Hematopoietic multipotent progenitor cell treated with erythropoietin and hydrocortisone succinate and interleukin-3 and kit ligand, for 4 days (in vitro differentiated cells): ENCODE results near the gene PUDP.
"Not testable (repeated sequence)": the region's sequence is repeated elsewhere in the genome, so short reads cannot be mapped to it uniquely, and the experiment has no call there.

Source experiments
- DNase-seq: peaks from one replicate; pipeline ENCODE4 v3.0.0-alpha.2; 2015

Gene PUDP

DNA sequence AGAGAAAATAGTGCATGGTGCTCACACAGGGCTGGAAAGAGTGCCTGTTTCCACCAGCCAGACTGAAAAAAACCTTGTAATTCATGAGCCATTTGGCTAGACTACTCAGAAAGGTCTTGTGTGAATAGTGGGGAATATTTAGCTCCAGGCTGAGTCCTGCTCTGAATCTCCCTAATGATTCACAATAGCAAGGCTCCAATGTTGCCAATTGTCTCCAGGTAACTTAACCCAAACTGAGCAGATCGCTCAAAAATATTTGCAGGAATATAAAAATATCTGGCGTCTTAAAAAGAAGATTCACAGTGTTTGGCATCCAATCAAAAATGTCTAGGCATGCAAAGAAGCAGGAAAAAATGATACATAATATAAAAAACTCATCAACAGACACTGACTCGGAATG lies 125.0 kb downstream of the PUDP start:
- not testable (repeated sequence) for DNase-seq

DNA sequence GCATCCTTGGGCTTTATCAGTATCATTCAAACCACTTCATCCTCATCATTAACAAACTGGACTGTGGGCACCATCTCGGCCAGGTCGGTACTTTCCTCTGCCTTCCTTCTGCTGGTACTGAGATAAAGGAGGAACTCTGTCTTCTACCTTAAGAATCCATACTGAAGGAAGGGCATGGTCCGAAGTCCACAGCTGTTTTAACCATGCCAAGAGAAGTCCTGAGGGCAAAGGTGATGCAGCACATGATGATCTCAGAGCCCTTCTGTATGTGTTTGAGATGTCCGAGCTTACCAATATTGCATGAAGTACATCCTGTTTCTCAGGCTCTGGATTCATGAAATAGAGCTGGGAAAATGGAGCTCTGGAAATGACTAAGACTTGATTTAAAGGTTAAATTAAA lies 126.0 kb downstream of the PUDP start:
- no peak for DNase-seq

DNA sequence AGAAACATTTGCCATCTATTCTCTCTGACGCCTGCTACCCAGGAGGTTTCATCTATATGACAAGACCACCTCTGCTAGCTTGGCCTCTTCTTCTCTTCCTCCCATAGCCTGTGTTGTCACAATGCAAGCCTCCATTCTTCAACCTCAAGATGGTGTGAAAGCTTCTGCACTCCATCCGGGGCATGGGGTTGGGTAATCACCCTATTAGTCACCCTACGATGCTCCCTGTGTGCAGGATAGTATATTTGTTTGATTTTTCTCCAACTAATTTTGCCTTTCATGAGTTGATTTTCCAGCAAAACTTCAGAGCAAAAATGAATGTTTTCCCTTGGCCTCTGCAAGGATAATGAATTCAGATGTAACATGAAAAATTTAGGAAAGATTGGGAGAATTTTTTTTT lies 128.4 kb downstream of the PUDP start:
- DNase-seq, result no peak

DNA sequence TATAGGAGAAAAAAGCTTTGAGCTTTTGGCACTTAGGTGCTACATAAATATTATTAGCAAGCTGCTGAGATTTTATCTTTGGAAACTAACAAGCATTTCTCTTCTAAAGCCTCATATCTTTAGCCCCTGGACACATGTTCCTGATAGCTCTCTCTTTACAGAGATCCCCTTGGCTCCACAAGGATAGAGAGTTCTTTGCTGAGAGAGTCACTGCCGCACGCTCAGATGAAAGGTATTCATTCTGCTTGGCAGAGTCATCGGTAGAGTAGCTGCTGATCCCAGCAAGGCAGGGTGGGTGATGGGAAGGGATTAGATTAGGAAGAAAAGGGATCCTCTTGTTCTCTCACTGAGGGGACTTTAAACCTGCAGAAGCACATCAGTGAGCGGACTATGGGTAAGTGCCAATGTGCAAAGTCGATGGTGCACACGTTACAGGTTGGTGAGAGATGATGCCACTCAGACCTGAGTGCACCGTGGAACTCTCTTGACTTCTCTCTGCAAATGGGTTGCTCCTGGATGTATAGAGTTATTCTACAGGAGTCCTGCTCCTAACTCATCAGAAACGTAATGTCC lies 135.6 kb downstream of the PUDP start:
- DNase-seq, result not testable (repeated sequence)

DNA sequence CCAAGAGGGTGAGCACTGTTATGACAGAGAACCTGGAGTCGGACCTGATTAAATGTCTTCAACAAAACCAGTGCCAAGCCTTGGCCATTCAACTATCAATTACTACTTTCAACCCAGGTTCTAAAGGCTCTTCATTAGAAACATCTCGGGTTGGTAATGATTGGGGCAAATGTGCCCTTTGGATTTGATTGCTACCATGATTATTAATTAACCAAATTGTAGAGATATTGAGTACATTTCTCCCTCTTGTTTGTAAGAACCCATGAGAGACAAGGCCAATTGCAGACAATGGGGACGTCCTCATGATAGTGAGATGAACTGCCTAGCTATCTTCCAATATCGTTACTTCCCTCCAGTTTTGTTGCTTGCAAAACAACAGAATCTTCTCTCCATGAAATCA lies 137.1 kb downstream of the PUDP start:
- DNase-seq, result not testable (repeated sequence)

DNA sequence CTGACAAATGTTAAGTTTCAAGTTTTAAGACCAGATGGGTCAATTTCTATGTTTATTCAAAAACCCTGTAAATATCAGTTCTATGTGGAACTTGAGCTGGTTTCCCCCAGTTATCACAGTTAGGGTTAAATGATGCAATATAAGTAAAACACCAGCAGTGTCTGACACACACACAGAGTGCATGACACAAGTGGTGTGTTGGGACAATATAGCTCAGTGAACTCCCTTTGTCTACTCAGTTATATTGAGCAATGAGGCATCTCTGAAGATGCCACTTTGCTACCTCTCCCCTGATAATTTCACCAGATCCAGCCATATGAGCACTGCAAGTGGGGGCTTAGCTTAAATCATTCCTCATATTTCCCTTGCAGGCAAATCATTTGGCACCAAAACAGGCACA lies 140.6 kb downstream of the PUDP start:
- not testable (repeated sequence) for DNase-seq
